Spleen (tissue), 7 donors: Measurements from ENCODE around the gene NAPEPLD.

Experiments used
- CTCF ChIP-seq, 11 experiments: fragments of 200-600 bp in 7 of 11; fragments of 450-650 bp in 4 of 11; sonication (generic) in 4 of 11; IDR thresholded peaks in 8 of 11; conservative IDR thresholded peaks in 3 of 11; 1 replicate in 7 of 11; 2 replicates in 4 of 11; pipeline versions ENCODE4 v1.4.0 to v1.8.0; 2016 to 2021; ENCODE audit warnings: antibody characterized with exemption in 11 of 11, inconsistent platforms in 4 of 11, mild to moderate bottlenecking in 1 of 11
- POLR2A ChIP-seq, 3 donors: fragments of 450-650 bp; IDR thresholded peaks; one replicate each; pipeline ENCODE4 v1.5.1; 2017; ENCODE audit warnings: antibody characterized with exemption in 3 of 3, mild to moderate bottlenecking in 1 of 3
- donor health status: DM: no; HTN: no; CAD: no; lungs with moderate emphysema.
- donor health status: DM: no; HTN: no; CAD: no.
- donor health status: DM: no; HTN: no; CAD: no.

GRCh38 chr7:103130901-103131624 lies 17.8 kb downstream of the NAPEPLD start:
- TF ChIP-seq POLR2A (IDR thresholded peaks at IDR 0.05) (no peak), CTCF (IDR thresholded peaks at IDR 0.05 in 8 of 11, conservative IDR thresholded peaks at IDR 0.05 in 3 of 11) (no peak)
